ENCODE measurements around the gene PTGS1.

DNA sequence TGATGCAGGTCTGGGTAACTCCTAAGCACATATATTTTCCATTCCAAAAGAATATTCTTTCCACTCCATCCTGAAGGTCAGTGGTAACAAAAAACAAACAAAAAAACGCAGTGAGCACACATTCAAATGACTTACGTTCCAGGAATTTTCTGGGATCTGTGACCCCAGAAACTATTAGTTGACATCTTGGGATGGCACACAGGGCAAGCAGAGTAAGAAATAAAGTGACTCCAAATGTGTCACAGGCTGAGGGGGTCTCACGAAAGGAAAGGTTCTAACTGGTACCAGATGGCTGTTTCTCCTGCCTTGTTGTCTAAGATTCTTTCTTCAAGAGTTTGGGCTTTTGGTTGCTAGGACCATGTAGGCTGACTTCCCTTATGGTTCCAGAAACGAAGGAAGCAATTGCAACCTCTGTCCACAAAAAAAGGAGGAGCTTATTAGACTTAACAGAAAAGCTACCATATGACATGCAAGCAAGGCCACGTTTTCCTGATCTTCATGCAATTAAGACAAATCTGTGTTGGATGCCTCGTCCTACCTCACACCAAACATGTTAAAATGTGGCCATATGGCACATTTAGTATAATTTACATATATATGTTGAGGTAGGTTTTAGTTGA, 32.7 kb downstream of the PTGS1 start:
- TF ChIP-seq SP1 (IDR thresholded peaks at IDR 0.05) (no peak), ARNT (IDR thresholded peaks at IDR 0.05) (no peak), HDGF (IDR thresholded peaks at IDR 0.05; ENCODE audit: borderline replicate concordance) (no peak), FOXK2 (IDR thresholded peaks at IDR 0.05) (no peak), FOXM1 (IDR thresholded peaks at IDR 0.05; ENCODE audit: borderline replicate concordance) (no peak), ZNF384 (IDR thresholded peaks at IDR 0.05) (no peak), CTBP1 (IDR thresholded peaks at IDR 0.05; ENCODE audit: borderline replicate concordance) (no peak), NFRKB (IDR thresholded peaks at IDR 0.05) (no peak), ELF4 (IDR thresholded peaks at IDR 0.05) (no peak), BHLHE40 (IDR thresholded peaks at IDR 0.05; ENCODE audit: borderline replicate concordance) (no peak), FOXA1 (IDR thresholded peaks at IDR 0.05) (no peak), TARDBP (IDR thresholded peaks at IDR 0.05) (no peak), LEF1 (IDR thresholded peaks at IDR 0.05; ENCODE audit: borderline replicate concordance) (no peak)
- TF ChIP-seq, protein P1, sequence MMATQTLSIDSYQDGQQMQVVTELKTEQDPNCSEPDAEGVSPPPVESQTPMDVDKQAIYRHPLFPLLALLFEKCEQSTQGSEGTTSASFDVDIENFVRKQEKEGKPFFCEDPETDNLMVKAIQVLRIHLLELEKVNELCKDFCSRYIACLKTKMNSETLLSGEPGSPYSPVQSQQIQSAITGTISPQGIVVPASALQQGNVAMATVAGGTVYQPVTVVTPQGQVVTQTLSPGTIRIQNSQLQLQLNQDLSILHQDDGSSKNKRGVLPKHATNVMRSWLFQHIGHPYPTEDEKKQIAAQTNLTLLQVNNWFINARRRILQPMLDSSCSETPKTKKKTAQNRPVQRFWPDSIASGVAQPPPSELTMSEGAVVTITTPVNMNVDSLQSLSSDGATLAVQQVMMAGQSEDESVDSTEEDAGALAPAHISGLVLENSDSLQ (IDR thresholded peaks at IDR 0.05): no peak

All from HEK293T (cell line).